Measurements from ENCODE around the gene PTPRM. TPM values are rescaled to one million over a fixed set of nuclear protein-coding genes. Genes with fewer than 3 reads are reported as not detected.

Gene PTPRM
- total RNA-seq, 1 experiment from 2014 or later = 11.1 TPM

GRCh38 chr18:7901657-7902056, 334.5 kb downstream of the PTPRM start:
- TF ChIP-seq OVOL2 (CRISPR knock-in tag; IDR thresholded peaks at IDR 0.05; ENCODE audit: borderline replicate concordance) (no peak), FOXP1 (CRISPR knock-in tag; IDR thresholded peaks at IDR 0.05; ENCODE audit: borderline replicate concordance) (no peak), TEAD1 (CRISPR knock-in tag; IDR thresholded peaks at IDR 0.05) (no peak), TEAD4 (CRISPR knock-in tag; IDR thresholded peaks at IDR 0.05) (no peak), ELF4 (CRISPR knock-in tag; IDR thresholded peaks at IDR 0.05; ENCODE audit: low read depth) (no peak), ZBTB43 (CRISPR knock-in tag; IDR thresholded peaks at IDR 0.05) (no peak), USF1 (CRISPR knock-in tag; IDR thresholded peaks at IDR 0.05) (no peak), NR1H2 (CRISPR knock-in tag; IDR thresholded peaks at IDR 0.05) (no peak), PRDM15 (CRISPR knock-in tag; IDR thresholded peaks at IDR 0.05) (no peak), RELA (CRISPR knock-in tag; IDR thresholded peaks at IDR 0.05; ENCODE audit: borderline replicate concordance) (no peak), ZNF416 (CRISPR knock-in tag; IDR thresholded peaks at IDR 0.05) (no peak), NR3C1 (CRISPR knock-in tag; conservative IDR thresholded peaks at IDR 0.05; ENCODE audit: low read depth) (no peak), ZNF317 (CRISPR knock-in tag; IDR thresholded peaks at IDR 0.05; ENCODE audit: borderline replicate concordance, low read depth) (no peak), IRF2 (CRISPR knock-in tag; IDR thresholded peaks at IDR 0.05; ENCODE audit: borderline replicate concordance, low read depth) (no peak), CBFB (CRISPR knock-in tag; IDR thresholded peaks at IDR 0.05; ENCODE audit: low read depth) (no peak), CTCF (IDR thresholded peaks at IDR 0.05) (no peak), SP1 (CRISPR knock-in tag; conservative IDR thresholded peaks at IDR 0.05) (no peak), ZBTB21 (CRISPR knock-in tag; IDR thresholded peaks at IDR 0.05; ENCODE audit: borderline replicate concordance) (no peak)
- no peak overlapping the region for H3K4me3 Mint-ChIP-seq
- H3K27ac Mint-ChIP-seq = no peak overlapping the region
- 0 out of 2 replicates have a peak, but pooled peaks cover 4% of the 10 kb centered on the region for H3K9me3 Mint-ChIP-seq
- ATAC-seq (no peak), DNase-seq (ENCODE audit: low spot score) (no peak)
- peaks cover 20% of the 10 kb centered on the region for H3K4me1 Mint-ChIP-seq
- ChIA-PET CTCF (interaction anchor here (0.8 to 1.6 kb wide), 3 partner anchors 80 to 629 kb away, joined by 3 to 5 read pairs (median 4); no protein-coding TSS in a partner anchor), POLR2A (interaction anchor here (0.6 kb wide), 1 partner anchor 28 kb away, joined by 4 read pairs; no protein-coding TSS in a partner anchor)
- no peaks in the 10 kb centered on the region for H3K36me3 Mint-ChIP-seq
- no peaks in the 10 kb centered on the region for H3K27me3 Mint-ChIP-seq (ENCODE audit: low read depth)

- Mint-ChIP-seq H3K36me3 (no peaks in the 10 kb centered on the region), H3K9me3 (0 out of 2 replicates have a peak, but pooled peaks cover 4% of the 10 kb centered on the region), H3K4me1 (peaks cover 14% of the 10 kb centered on the region), H3K27me3 (ENCODE audit: low read depth) (no peaks in the 10 kb centered on the region), H3K27ac (no peak overlapping the region), H3K4me3 (no peak overlapping the region)
- POLR2A ChIA-PET = interaction anchor here (0.6 kb wide), 1 partner anchor 28 kb away, joined by 4 read pairs; no protein-coding TSS in a partner anchor
- ATAC-seq (peak; percentile 53), DNase-seq (ENCODE audit: low spot score) (no peak)
- CTCF ChIA-PET = interaction anchor here (0.6 to 1.6 kb wide), 5 partner anchors 80 to 753 kb away, joined by 3 to 5 read pairs (median 3); no protein-coding TSS in a partner anchor
- TF ChIP-seq CREB1 (CRISPR knock-in tag; IDR thresholded peaks at IDR 0.05) = no peak
- no peak for TF ChIP-seq ATF2 (CRISPR knock-in tag; IDR thresholded peaks at IDR 0.05; ENCODE audit: borderline replicate concordance, low read depth)
- TF ChIP-seq ZNF396 (CRISPR knock-in tag; IDR thresholded peaks at IDR 0.05; ENCODE audit: borderline replicate concordance) = no peak
- no peak for TF ChIP-seq CBFB (CRISPR knock-in tag; IDR thresholded peaks at IDR 0.05; ENCODE audit: low read depth)
- no peak for TF ChIP-seq NR1H2 (CRISPR knock-in tag; IDR thresholded peaks at IDR 0.05)
- no peak for TF ChIP-seq AFF4 (CRISPR knock-in tag; IDR thresholded peaks at IDR 0.05; ENCODE audit: borderline replicate concordance)
- no peak for TF ChIP-seq FOXK1 (CRISPR knock-in tag; IDR thresholded peaks at IDR 0.05)
Measured at GRCh38 chr18:7902399-7902839, 335.3 kb downstream of the PTPRM start.
